ENCODE data around the gene COL15A1. TPM values are rescaled to one million over a fixed set of nuclear protein-coding genes. Genes with fewer than 3 reads are reported as not detected.

COL15A1 gene
- total RNA-seq, 1 experiment from 2014 or later: 0.22 TPM

- H3K27ac Mint-ChIP-seq: no peak overlapping the region
- ATAC-seq (peak; percentile 38), DNase-seq (ENCODE audit: low spot score) (no peak)
- no peaks in the 10 kb centered on the region for H3K9me3 Mint-ChIP-seq
- peaks cover 33% of the 10 kb centered on the region for H3K27me3 Mint-ChIP-seq (ENCODE audit: low read depth)
- no peaks in the 10 kb centered on the region for H3K36me3 Mint-ChIP-seq
- ChIA-PET CTCF (interaction anchor here (0.7 to 1.9 kb wide), 9 partner anchors 11 to 162 kb away, joined by 3 to 16 read pairs (median 4); partner anchors contain the start of gene COL15A1), POLR2A (interaction anchor here (0.8 kb wide), 1 partner anchor 10 kb away, joined by 3 read pairs; no protein-coding TSS in a partner anchor)
- H3K4me3 Mint-ChIP-seq: no peak overlapping the region
- no peak for TF ChIP-seq RELA (CRISPR knock-in tag; IDR thresholded peaks at IDR 0.05; ENCODE audit: borderline replicate concordance)
- no peak for TF ChIP-seq MLX (CRISPR knock-in tag; IDR thresholded peaks at IDR 0.05)
- peak; percentile 98 for TF ChIP-seq ETV6 (CRISPR knock-in tag; IDR thresholded peaks at IDR 0.05)
- H3K4me1 Mint-ChIP-seq: peaks cover 21% of the 10 kb centered on the region
These were observed 34.5 kb downstream of the COL15A1 start for GRCh38 chr9:98978231-98978681.

GRCh38 chr9:98980291-98980690 is 36.6 kb downstream of the COL15A1 start:
- Mint-ChIP-seq H3K4me1 (peaks cover 15% of the 10 kb centered on the region), H3K4me3 (no peak overlapping the region), H3K9me3 (no peaks in the 10 kb centered on the region), H3K27ac (no peak overlapping the region), H3K36me3 (no peaks in the 10 kb centered on the region), H3K27me3 (ENCODE audit: low read depth) (peaks cover 19% of the 10 kb centered on the region)
- ChIA-PET POLR2A (no interaction called here), CTCF (no interaction called here)
- DNase-seq (ENCODE audit: low spot score): no peak
- no peak for ATAC-seq
- TF ChIP-seq USF2 (CRISPR knock-in tag; IDR thresholded peaks at IDR 0.05) (no peak), ERG (CRISPR knock-in tag; IDR thresholded peaks at IDR 0.05) (no peak)

- TF ChIP-seq HMGA2 (CRISPR knock-in tag; IDR thresholded peaks at IDR 0.05) (no peak), PREB (CRISPR knock-in tag; IDR thresholded peaks at IDR 0.05; ENCODE audit: borderline replicate concordance) (no peak), ZNF232 (CRISPR knock-in tag; IDR thresholded peaks at IDR 0.05) (no peak), AR (CRISPR knock-in tag; IDR thresholded peaks at IDR 0.05) (no peak), OVOL2 (CRISPR knock-in tag; IDR thresholded peaks at IDR 0.05; ENCODE audit: borderline replicate concordance) (no peak), ATF2 (CRISPR knock-in tag; IDR thresholded peaks at IDR 0.05; ENCODE audit: borderline replicate concordance, low read depth) (no peak), CREM (CRISPR knock-in tag; IDR thresholded peaks at IDR 0.05) (no peak)
- Mint-ChIP-seq H3K4me1 (peaks cover 6% of the 10 kb centered on the region), H3K9me3 (no peaks in the 10 kb centered on the region), H3K27me3 (ENCODE audit: low read depth) (peaks cover 3% of the 10 kb centered on the region; the same call in 1 of the 2 replicates), H3K27ac (no peak overlapping the region), H3K4me3 (no peak overlapping the region), H3K36me3 (no peaks in the 10 kb centered on the region)
- ChIA-PET POLR2A (no interaction called here), CTCF (no interaction called here)
- no peak for ATAC-seq
- no peak for DNase-seq (ENCODE audit: low spot score)
These were observed 39.9 kb downstream of the COL15A1 start for GRCh38 chr9:98983295-98984268.

Data from WTC11 (cell line).